ENCODE results near the gene CIROP. TPM values are rescaled to one million over a fixed set of nuclear protein-coding genes. Genes with fewer than 3 reads are reported as not detected.

CIROP gene
- total and polyA plus RNA-seq, 3 donors from 2014 or later = not detected

GRCh38 chr14:23077962-23078361 is 26.8 kb downstream of the CIROP start:
- Histone ChIP-seq H3K36me3 (ENCODE audit: low read depth, missing control alignments) (no peaks in the 10 kb centered on the region), H3K27ac (peak overlapping the region in 1 of 2 donors; percentile 19), H3K9me3 (no peaks in the 10 kb centered on the region), H3K4me3 (no peak overlapping the region), H3K4me1 (no peaks in the 10 kb centered on the region), H3K27me3 (no peaks in the 10 kb centered on the region)
- TF ChIP-seq CTCF (IDR thresholded peaks at IDR 0.05) = no peak
- TF ChIP-seq POLR2A (IDR thresholded peaks at IDR 0.05) = no peak
- intact Hi-C loops (cut with DNase I; ENCODE audit: low total_unique reads) = no loop called here
- 85 to 89% methylated on average over 5 of the region's 5 CpGs for WGBS, 2 donors
- no peak for DNase-seq

GRCh38 chr14:23076785-23077408 is 27.9 kb downstream of the CIROP start:
- TF ChIP-seq CTCF (IDR thresholded peaks at IDR 0.05) (peak; percentile 40 to 57 (median 42)), POLR2A (IDR thresholded peaks at IDR 0.05) (no peak)
- Histone ChIP-seq H3K36me3 (ENCODE audit: low read depth, missing control alignments) (no peaks in the 10 kb centered on the region), H3K4me3 (no peak overlapping the region), H3K9me3 (no peaks in the 10 kb centered on the region), H3K27ac (no peak overlapping the region), H3K27me3 (no peaks in the 10 kb centered on the region), H3K4me1 (peaks cover 6% of the 10 kb centered on the region)
- WGBS, 2 donors = 62 to 72% methylated on average over 5 of the region's 5 CpGs
- DNase-seq = no peak
- intact Hi-C loops (cut with DNase I; ENCODE audit: low total_unique reads) = no loop called here

- intact Hi-C loops (cut with DNase I; ENCODE audit: low total_unique reads) = no loop called here
- Histone ChIP-seq H3K27ac (no peak overlapping the region), H3K36me3 (ENCODE audit: low read depth, missing control alignments) (no peaks in the 10 kb centered on the region), H3K9me3 (no peaks in the 10 kb centered on the region), H3K4me1 (peaks cover 20% of the 10 kb centered on the region), H3K4me3 (no peak overlapping the region), H3K27me3 (no peaks in the 10 kb centered on the region)
- TF ChIP-seq CTCF (IDR thresholded peaks at IDR 0.05) (no peak), POLR2A (IDR thresholded peaks at IDR 0.05) (no peak)
- 95% methylated on average over 1 of the region's 1 CpG for WGBS, 2 donors
- DNase-seq = no peak
These were observed 29.9 kb downstream of the CIROP start for GRCh38 chr14:23074906-23075305.

- 54 to 60% methylated on average over 5 of the region's 5 CpGs for WGBS, 2 donors
- Histone ChIP-seq H3K36me3 (ENCODE audit: low read depth, missing control alignments) (no peaks in the 10 kb centered on the region), H3K4me3 (peak overlapping the region in 1 of 2 donors; percentile 68), H3K9me3 (no peaks in the 10 kb centered on the region), H3K27ac (peak overlapping the region; percentile 77 to 82), H3K27me3 (no peaks in the 10 kb centered on the region), H3K4me1 (peaks cover 36% of the 10 kb centered on the region)
- no peak for DNase-seq
- TF ChIP-seq CTCF (IDR thresholded peaks at IDR 0.05) = no peak
- no peak for TF ChIP-seq POLR2A (IDR thresholded peaks at IDR 0.05)
- intact Hi-C loops (cut with DNase I; ENCODE audit: low total_unique reads) = no loop called here
These were observed 32.8 kb downstream of the CIROP start for GRCh38 chr14:23071921-23072539.

Data from testis (tissue), 3 donors.